Transverse colon (tissue), 3 donors: ENCODE data around the gene YAP1.

Experiments used
- POLR2A ChIP-seq: fragments of 450-650 bp; IDR thresholded peaks from one replicate; pipeline ENCODE4 v1.6.1; 2016; ENCODE audit warnings: antibody characterized with exemption, mild to moderate bottlenecking, moderate library complexity
- TF ChIP-seq, protein P1 (sequence below), 5 experiments: fragments of 200-600 bp in 3 of 5; fragments of 450-650 bp in 2 of 5; sonication (generic) in 3 of 5; IDR thresholded peaks; 1 replicate in 2 of 5; 2 replicates in 3 of 5; pipeline ENCODE4 v1.5.1; 2016 to 2017; ENCODE audit warnings: antibody characterized with exemption in 5 of 5, inconsistent platforms in 3 of 5, mild to moderate bottlenecking in 2 of 5, moderate library complexity in 1 of 5

- TF ChIP-seq, protein P1, sequence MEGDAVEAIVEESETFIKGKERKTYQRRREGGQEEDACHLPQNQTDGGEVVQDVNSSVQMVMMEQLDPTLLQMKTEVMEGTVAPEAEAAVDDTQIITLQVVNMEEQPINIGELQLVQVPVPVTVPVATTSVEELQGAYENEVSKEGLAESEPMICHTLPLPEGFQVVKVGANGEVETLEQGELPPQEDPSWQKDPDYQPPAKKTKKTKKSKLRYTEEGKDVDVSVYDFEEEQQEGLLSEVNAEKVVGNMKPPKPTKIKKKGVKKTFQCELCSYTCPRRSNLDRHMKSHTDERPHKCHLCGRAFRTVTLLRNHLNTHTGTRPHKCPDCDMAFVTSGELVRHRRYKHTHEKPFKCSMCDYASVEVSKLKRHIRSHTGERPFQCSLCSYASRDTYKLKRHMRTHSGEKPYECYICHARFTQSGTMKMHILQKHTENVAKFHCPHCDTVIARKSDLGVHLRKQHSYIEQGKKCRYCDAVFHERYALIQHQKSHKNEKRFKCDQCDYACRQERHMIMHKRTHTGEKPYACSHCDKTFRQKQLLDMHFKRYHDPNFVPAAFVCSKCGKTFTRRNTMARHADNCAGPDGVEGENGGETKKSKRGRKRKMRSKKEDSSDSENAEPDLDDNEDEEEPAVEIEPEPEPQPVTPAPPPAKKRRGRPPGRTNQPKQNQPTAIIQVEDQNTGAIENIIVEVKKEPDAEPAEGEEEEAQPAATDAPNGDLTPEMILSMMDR (IDR thresholded peaks at IDR 0.05) = no peak
- TF ChIP-seq POLR2A = no peak
Observed at GRCh38 chr11:102154806-102155205, 44.6 kb downstream of the YAP1 start.
